ENCODE results near the gene AUTS2.

DNA sequence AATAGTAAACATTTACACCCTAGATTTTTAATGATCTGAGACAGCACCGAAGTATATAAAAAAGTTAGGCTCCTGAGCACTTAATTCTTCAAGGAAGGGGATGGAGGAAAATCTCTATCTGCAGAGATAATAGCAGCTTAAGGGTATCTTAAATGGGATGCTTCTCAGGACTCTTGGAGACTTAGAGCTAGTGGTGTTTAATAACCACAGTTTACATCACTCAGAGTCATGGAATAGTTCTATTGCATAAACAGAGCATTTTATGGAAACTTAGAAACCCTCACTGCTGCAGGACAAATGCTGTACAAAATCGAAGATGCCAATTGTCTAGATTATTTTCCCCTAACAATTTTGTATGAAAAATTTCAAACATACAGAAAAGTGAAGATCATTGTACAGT, 1134.8 kb downstream of the AUTS2 start:
- TF ChIP-seq CTCF (IDR thresholded peaks at IDR 0.05) (no peak), POLR2A (IDR thresholded peaks at IDR 0.05) (no peak)
